ENCODE measurements around the gene LARP4.

The LARP4 gene

DNA sequence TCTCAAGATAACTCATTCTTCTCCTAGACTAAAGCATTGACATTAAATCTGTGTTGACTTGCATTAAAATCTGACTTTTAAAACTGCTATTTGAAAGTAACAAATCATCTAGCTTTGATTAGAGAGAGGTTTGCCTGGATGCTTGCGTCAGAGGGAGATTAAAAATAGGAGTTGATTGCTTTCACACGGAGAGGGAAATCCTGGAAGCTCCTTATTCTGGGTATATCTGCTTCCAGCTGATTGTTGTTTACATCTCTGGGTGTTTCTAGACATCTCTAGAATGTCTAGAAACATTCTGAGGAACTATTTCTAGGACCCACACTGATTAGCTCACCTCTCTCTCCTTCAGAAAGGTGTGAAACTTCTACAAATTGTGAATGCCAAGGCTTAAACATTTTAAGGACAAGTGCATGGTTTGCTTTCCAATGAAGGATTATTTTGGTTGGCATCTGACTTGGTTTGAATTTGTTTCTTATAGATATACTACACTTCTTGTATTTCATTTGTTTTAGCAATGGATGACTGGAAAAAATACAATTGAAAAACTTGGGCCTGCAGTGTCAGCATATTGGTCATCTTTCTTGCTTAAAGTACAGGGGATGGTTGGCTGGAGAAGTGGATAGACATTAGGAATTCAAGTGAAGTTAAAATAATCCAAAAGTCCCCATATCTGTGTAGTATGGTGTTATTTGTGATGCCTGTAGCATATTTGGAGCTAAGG is 106.2 kb downstream of the LARP4 start:
- no peak overlapping the region for H3K4me3 ChIP-seq (ENCODE audit: low read depth, low read length)
- H3K27me3 ChIP-seq (replicated peaks) = no peaks in the 10 kb centered on the region
- no peak for DNase-seq
- H3K36me3 ChIP-seq (replicated peaks) = no peaks in the 10 kb centered on the region
- TF ChIP-seq, protein P1, sequence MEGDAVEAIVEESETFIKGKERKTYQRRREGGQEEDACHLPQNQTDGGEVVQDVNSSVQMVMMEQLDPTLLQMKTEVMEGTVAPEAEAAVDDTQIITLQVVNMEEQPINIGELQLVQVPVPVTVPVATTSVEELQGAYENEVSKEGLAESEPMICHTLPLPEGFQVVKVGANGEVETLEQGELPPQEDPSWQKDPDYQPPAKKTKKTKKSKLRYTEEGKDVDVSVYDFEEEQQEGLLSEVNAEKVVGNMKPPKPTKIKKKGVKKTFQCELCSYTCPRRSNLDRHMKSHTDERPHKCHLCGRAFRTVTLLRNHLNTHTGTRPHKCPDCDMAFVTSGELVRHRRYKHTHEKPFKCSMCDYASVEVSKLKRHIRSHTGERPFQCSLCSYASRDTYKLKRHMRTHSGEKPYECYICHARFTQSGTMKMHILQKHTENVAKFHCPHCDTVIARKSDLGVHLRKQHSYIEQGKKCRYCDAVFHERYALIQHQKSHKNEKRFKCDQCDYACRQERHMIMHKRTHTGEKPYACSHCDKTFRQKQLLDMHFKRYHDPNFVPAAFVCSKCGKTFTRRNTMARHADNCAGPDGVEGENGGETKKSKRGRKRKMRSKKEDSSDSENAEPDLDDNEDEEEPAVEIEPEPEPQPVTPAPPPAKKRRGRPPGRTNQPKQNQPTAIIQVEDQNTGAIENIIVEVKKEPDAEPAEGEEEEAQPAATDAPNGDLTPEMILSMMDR (IDR thresholded peaks at IDR 0.05; ENCODE audit: low read depth, low read length, missing control alignments) = no peak
- H3K27ac ChIP-seq = no peak overlapping the region
- in situ Hi-C loops (cut with HindIII; ENCODE audit: low pct_ligation_motif_present, low sequenced_read_pairs) = no loop called here

DNA sequence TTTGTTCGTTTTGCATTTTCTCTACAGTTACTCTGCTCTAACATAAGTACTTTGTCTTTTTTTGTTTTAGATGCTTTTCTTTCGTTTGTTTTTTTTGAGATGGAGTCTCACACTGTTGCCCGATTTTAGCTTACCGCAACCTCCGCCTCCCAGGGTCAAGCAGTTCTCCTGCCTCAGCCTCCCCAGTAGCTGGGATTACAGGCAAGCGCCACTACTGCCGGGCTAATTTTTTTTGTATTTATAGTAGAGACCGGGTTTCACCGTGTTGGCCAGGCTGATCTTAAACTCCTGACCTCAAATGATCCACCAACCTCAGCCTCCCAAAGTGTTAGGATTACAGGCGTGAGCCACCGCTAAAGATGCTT is 106.8 kb downstream of the LARP4 start:
- in situ Hi-C loops (cut with HindIII; ENCODE audit: low pct_ligation_motif_present, low sequenced_read_pairs) = no loop called here
- DNase-seq = no peak
- Histone ChIP-seq H3K36me3 (replicated peaks) (no peaks in the 10 kb centered on the region), H3K4me3 (ENCODE audit: low read depth, low read length) (no peak overlapping the region), H3K27ac (no peak overlapping the region), H3K27me3 (replicated peaks) (no peaks in the 10 kb centered on the region)
- TF ChIP-seq, protein P1 (IDR thresholded peaks at IDR 0.05; ENCODE audit: low read depth, low read length, missing control alignments) = no peak

DNA sequence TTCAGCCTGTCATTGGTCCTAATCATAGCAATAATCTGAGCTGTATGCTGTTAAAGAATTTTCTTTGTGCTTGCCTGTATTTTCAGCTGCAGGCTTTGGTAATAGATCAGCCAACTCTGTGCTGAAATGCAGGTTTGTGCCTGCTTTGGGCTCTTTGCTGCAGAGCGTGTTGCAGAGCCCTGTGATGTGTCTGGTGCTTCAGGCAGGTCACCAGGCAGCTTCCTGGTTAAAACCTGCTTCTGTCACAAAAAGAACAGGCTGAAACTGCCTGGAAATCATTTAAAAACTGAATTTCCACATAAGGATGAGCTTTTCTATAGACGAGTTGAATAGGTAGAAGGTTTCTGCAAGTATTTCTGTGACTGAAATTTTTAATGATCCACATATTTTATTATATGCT is 107.2 kb downstream of the LARP4 start:
- no peak overlapping the region for H3K4me3 ChIP-seq (ENCODE audit: low read depth, low read length)
- H3K36me3 ChIP-seq (replicated peaks) = no peaks in the 10 kb centered on the region
- H3K27ac ChIP-seq = no peak overlapping the region
- TF ChIP-seq, protein P1 (IDR thresholded peaks at IDR 0.05; ENCODE audit: low read depth, low read length, missing control alignments) = no peak
- no peak for DNase-seq
- in situ Hi-C loops (cut with HindIII; ENCODE audit: low pct_ligation_motif_present, low sequenced_read_pairs) = no loop called here
- no peaks in the 10 kb centered on the region for H3K27me3 ChIP-seq (replicated peaks)

DNA sequence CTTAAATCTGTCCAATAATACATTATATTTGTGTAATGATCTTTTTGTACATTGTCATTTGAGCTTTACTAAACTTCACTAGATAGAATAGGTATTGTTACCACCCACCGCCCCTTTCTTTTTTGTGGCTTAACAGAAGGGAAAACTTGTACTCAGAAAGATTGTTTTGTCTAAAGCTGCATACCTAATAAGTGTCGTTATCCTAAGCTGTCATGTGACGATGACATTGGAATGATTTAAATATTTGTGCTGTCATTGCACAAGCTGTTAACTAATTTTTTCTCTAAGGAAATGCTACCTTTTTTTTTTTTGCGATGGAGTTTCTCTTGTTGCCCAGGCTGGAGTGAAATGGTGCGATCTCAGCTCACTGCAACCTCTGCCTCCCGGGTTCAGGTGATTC is 107.7 kb downstream of the LARP4 start:
- in situ Hi-C loops (cut with HindIII; ENCODE audit: low pct_ligation_motif_present, low sequenced_read_pairs) = no loop called here
- H3K27ac ChIP-seq = no peak overlapping the region
- no peak overlapping the region for H3K4me3 ChIP-seq (ENCODE audit: low read depth, low read length)
- no peaks in the 10 kb centered on the region for H3K36me3 ChIP-seq (replicated peaks)
- no peak for DNase-seq
- TF ChIP-seq, protein P1 (IDR thresholded peaks at IDR 0.05; ENCODE audit: low read depth, low read length, missing control alignments) = no peak
- no peaks in the 10 kb centered on the region for H3K27me3 ChIP-seq (replicated peaks)

DNA sequence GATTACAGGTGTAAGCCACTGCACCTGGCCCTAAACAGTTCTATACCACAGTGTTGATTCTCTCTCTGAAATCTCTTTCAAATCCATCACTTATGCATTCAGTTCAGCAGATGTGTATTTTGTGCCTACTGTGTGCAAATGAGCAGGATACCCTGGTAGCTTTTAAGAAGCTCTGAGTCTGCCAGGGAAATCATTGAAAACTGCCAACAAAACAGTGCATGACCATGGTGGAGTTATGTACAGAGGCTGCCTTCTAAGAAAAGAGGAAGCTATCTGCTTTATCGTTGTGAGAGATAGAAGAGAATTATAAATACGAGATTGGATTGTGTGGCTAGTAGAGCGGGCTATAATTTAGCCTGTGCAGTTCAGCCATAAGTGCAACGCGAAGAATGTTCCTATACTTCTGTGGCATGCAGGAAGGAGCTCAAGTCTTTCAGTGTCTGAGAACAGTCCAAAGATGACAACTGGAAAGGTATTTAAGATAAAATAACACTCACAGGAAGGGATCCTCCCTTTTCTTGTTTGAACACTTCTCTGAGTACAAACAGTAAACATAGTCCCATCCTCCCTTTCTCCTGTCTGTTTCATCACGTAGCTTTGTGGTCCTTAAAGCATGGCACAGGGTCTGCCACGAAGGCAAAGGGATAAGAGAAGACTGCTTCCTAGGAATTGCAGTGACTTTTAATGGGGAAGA is 108.4 kb downstream of the LARP4 start:
- Histone ChIP-seq H3K36me3 (replicated peaks) (no peaks in the 10 kb centered on the region), H3K4me3 (ENCODE audit: low read depth, low read length) (no peak overlapping the region), H3K27ac (no peak overlapping the region), H3K27me3 (replicated peaks) (no peaks in the 10 kb centered on the region)
- in situ Hi-C loops (cut with HindIII; ENCODE audit: low pct_ligation_motif_present, low sequenced_read_pairs) = no loop called here
- DNase-seq = no peak
- TF ChIP-seq, protein P1 (IDR thresholded peaks at IDR 0.05; ENCODE audit: low read depth, low read length, missing control alignments) = no peak

Measured in brain microvascular endothelial cell (primary cell).